ENCODE measurements around the gene ZNF500.

ZNF500 gene

GRCh38 chr16:4775005-4775404, 8.0 kb upstream of the ZNF500 start:
- no peak for DNase-seq (ENCODE audit: low read depth in 2 of 2, low spot score in 1 of 2)

DNA sequence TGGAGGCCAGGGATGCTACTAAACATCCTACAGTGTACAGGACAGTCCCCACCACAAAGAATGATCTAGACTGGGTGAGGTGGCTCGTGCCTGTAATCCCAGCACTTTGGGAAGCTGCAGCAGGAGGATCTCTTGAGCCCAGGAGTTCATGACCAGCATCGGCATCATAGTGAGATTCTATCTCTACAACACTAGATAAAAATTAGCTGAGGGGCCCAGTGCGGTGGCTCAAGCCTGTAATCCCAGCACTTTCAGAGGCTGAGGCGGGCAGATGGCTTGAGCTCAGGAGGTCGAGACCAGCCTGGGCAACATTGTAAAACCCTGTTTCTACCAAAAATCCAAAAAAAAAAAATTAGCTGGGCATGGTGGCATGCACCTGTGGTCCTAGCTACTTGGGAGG, 5.4 kb upstream of the ZNF500 start:
- no peak for DNase-seq (ENCODE audit: low read depth in 2 of 2, low spot score in 1 of 2)

DNA sequence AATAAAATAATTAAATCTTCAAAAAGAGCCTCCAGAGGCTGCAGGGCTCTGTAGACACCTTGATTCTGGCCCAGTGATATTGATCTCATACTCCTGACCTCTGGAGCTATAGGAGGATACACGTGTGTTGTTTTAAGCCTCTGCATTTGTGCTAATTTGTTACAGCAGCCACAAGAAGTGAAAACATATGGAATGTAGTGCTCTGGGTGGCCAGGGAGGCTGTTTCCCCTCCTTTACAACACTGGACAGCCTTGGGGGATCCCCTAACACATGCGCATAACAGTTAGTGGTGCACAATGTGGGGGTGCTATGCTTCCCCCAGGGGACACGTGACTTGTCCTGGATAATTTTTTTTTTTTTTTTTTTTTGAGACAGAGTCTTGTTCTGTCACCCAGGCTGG, 4.7 kb upstream of the ZNF500 start:
- no peak for DNase-seq (ENCODE audit: low read depth in 2 of 2, low spot score in 1 of 2)

GRCh38 chr16:4769306-4769638, 2.3 kb upstream of the ZNF500 start:
- DNase-seq (ENCODE audit: low read depth in 2 of 2, low spot score in 1 of 2): no peak

GRCh38 chr16:4768549-4769305, 1.8 kb upstream of the ZNF500 start:
- DNase-seq (ENCODE audit: low read depth in 2 of 2, low spot score in 1 of 2): peak; percentile 59 to 70

GRCh38 chr16:4767872-4768548, 1.0 kb upstream of the ZNF500 start:
- DNase-seq (ENCODE audit: low read depth in 2 of 2, low spot score in 1 of 2): no peak

GRCh38 chr16:4765511-4766474, 1.2 kb downstream of the ZNF500 start:
- no peak for DNase-seq (ENCODE audit: low read depth in 2 of 2, low spot score in 1 of 2)

- DNase-seq (ENCODE audit: low read depth in 2 of 2, low spot score in 1 of 2): no peak
Observed at GRCh38 chr16:4763791-4764190, 3.2 kb downstream of the ZNF500 start.

- no peak for DNase-seq (ENCODE audit: low read depth in 2 of 2, low spot score in 1 of 2)
Observed at GRCh38 chr16:4762205-4762604, 4.8 kb downstream of the ZNF500 start.

- no peak for DNase-seq (ENCODE audit: low read depth in 2 of 2, low spot score in 1 of 2)
Observed at GRCh38 chr16:4760221-4760910, 6.6 kb downstream of the ZNF500 start.

- DNase-seq (ENCODE audit: low read depth in 2 of 2, low spot score in 1 of 2): no peak
Observed at GRCh38 chr16:4755687-4756086, 11.3 kb downstream of the ZNF500 start.

DNA sequence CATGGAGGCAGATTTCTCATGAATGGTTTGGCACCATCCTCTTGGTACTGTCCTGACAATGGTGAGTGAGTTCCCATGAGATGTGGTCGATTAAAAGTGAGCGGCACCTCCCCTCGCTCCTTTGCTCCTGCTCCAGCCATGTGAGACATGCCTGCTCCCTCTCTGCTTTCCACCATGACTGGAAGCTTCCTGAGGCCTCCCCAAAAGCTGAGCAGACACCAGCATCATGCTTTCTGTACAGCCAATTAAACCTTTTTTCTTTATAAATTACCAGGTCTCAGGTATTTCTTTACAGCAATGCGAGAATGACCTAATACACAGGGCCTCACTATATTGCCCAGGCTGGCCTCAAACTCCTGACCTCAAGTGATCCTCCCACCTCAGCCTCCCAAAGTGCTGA, 12.1 kb downstream of the ZNF500 start:
- DNase-seq (ENCODE audit: low read depth in 2 of 2, low spot score in 1 of 2): no peak

DNA sequence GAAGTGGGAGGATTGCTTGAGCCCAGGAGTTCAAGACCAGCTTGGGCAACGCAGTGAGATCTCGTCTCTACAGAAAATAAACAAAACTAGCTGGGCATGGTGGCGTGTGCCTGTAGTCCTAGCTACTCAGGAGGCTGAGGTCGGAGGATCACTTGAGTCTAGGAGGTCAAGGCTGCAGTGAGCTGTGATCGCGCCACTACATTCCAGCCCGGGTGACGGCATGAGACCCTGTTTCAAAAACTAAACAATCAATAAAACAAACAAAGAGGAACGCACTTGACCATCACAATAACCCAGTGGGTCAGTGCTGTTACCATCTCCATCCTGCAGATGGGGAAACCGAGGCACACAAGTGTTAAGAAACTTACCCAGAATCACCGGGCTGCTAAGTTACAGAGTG, 13.7 kb downstream of the ZNF500 start:
- DNase-seq (ENCODE audit: low read depth in 2 of 2, low spot score in 1 of 2): no peak

DNA sequence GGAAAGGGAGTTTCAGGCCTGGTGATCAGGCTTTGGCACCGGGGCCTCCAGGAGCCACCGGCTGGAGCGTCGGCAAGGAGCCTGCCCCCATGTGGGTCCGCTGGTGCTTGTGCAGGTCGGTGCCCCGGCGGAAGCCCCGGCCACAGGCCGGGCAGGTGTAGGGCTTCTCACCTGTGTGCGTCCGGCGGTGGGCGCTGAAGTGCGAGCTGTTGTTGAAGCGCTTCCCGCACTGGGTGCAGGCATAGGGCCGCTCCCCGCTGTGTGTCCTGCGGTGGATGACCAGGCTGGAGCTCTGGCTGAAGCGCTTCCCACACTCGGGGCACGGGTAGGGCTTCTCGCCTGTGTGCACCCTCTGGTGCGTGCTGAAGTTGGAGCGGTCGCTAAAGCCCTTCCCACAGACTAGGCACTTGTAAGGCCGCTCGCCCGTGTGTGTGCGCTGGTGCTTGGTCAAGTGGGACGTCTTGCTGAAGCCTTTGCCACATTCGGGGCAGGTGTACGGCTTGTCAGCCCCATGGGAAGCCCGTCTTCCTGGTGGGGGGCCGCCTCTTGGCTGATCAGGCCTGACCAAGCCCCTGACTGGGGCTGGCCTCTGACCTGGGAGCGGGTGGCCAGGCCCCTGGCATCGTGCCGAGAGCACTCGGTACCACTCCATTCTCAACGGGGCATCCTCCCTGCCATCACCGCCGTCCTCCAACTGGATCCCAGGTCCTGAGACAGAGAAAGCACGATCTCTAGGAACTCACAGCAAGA, 14.4 kb downstream of the ZNF500 start:
- DNase-seq (ENCODE audit: low read depth in 2 of 2, low spot score in 1 of 2): no peak

GRCh38 chr16:4750896-4751295, 16.1 kb downstream of the ZNF500 start:
- no peak for DNase-seq (ENCODE audit: low read depth in 2 of 2, low spot score in 1 of 2)

GRCh38 chr16:4749700-4750257, 17.2 kb downstream of the ZNF500 start:
- DNase-seq (ENCODE audit: low read depth in 2 of 2, low spot score in 1 of 2): no peak

GRCh38 chr16:4748682-4749411, 18.1 kb downstream of the ZNF500 start:
- no peak for DNase-seq (ENCODE audit: low read depth in 2 of 2, low spot score in 1 of 2)

DNA sequence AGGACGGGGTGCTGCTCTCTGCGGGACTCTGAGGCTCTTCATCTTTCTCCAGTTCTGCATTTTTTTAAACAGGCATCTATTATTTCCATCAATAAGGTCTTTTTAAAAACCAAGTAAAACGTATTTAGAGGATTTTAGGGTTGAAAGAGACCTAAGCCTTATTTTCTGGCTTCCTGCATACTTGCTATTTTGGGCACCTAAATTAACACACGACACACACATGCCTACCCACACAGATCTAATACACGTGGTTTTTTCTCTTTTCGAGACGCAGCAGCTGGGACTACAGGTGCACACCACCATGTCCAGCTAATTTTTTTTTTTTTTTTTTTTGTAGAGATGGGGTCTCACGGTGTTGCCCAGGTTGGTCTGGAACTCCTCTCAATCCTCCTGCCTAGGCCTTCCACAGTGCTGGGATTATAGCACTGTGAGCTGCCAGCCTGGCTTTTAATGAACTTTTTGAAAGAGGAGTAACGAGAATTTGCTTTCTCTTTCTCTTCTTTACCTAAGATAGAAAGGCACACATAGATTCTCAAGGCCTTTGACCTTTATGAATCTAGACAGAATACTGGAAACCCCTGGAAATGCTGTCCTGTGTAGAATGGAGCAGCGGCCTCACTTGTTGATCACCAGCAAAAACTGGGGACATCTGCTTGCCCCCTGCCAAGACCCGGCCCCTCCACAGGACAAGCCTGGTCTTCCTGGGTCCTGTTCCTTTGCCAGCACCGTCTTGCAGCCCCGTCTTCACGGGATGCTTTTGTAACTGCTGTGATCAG, 18.9 kb downstream of the ZNF500 start:
- no peak for DNase-seq (ENCODE audit: low read depth in 2 of 2, low spot score in 1 of 2)
